ENCODE data around the gene RAP1GAP.
"Not testable (repeated sequence)": the region's sequence is repeated elsewhere in the genome, so short reads cannot be mapped to it uniquely, and the experiment has no call there.

RAP1GAP gene

GRCh38 chr1:21680381-21680780, 11.2 kb upstream of the RAP1GAP start:
- no peak for DNase-seq (ENCODE audit: low read depth)
- TF ChIP-seq, protein P1, sequence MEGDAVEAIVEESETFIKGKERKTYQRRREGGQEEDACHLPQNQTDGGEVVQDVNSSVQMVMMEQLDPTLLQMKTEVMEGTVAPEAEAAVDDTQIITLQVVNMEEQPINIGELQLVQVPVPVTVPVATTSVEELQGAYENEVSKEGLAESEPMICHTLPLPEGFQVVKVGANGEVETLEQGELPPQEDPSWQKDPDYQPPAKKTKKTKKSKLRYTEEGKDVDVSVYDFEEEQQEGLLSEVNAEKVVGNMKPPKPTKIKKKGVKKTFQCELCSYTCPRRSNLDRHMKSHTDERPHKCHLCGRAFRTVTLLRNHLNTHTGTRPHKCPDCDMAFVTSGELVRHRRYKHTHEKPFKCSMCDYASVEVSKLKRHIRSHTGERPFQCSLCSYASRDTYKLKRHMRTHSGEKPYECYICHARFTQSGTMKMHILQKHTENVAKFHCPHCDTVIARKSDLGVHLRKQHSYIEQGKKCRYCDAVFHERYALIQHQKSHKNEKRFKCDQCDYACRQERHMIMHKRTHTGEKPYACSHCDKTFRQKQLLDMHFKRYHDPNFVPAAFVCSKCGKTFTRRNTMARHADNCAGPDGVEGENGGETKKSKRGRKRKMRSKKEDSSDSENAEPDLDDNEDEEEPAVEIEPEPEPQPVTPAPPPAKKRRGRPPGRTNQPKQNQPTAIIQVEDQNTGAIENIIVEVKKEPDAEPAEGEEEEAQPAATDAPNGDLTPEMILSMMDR (IDR thresholded peaks at IDR 0.05; ENCODE audit: control insufficient read depth, extremely low read depth, insufficient read depth): no peak
- H3K4me3 ChIP-seq (ENCODE audit: low read depth, low read length): no peak overlapping the region

DNA sequence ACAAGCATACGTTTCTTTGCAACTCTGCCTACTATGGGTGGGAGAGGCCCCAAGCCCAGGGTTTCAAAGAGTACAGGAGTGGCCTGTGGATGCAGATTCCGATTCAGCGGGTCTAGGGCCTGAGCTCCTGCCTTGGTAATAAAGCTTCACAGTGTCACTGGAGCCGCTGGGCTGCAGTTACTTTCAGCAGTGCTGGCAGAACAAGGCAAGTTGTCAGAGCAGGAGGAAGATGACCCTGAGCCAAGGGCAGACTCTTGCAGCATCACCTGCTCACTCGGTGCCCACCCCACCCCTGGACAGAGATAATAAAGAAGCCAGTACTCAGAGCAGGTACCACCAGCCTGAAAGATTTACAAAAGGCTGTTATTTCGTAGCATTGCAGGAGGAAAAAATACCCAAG, 8.0 kb upstream of the RAP1GAP start:
- DNase-seq (ENCODE audit: low read depth): no peak
- TF ChIP-seq, protein P1 (IDR thresholded peaks at IDR 0.05; ENCODE audit: control insufficient read depth, extremely low read depth, insufficient read depth): no peak
- H3K4me3 ChIP-seq (ENCODE audit: low read depth, low read length): no peak overlapping the region

DNA sequence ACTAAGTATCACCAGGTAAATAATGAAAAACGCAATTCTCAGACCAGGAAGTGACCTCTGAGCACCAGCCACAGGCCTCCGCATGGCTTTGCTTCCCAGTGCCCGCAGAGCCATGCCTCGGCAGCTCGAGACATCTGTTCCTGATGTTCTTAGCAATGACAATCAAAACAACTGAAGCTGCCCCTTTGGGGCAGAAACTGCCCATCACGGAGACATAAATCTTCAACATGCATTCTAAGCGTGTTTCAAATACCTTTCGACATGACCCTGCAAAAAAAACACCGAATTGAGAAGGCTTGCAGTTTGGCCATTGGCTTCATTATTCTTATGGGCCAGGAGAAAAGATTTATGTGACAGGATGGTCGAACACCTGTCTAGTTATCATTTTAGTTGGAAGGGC, 5.8 kb upstream of the RAP1GAP start:
- TF ChIP-seq, protein P1 (IDR thresholded peaks at IDR 0.05; ENCODE audit: control insufficient read depth, extremely low read depth, insufficient read depth): no peak
- DNase-seq (ENCODE audit: low read depth): no peak
- H3K4me3 ChIP-seq (ENCODE audit: low read depth, low read length): no peak overlapping the region

GRCh38 chr1:21673853-21674252, 4.7 kb upstream of the RAP1GAP start:
- not testable (repeated sequence) for H3K4me3 ChIP-seq (ENCODE audit: low read depth, low read length); DNase-seq (ENCODE audit: low read depth)

- no peak overlapping the region for H3K4me3 ChIP-seq (ENCODE audit: low read depth, low read length)
- DNase-seq (ENCODE audit: low read depth): no peak
- TF ChIP-seq, protein P1 (IDR thresholded peaks at IDR 0.05; ENCODE audit: control insufficient read depth, extremely low read depth, insufficient read depth): no peak
These were observed 4.2 kb upstream of the RAP1GAP start for GRCh38 chr1:21673277-21673780.

DNA sequence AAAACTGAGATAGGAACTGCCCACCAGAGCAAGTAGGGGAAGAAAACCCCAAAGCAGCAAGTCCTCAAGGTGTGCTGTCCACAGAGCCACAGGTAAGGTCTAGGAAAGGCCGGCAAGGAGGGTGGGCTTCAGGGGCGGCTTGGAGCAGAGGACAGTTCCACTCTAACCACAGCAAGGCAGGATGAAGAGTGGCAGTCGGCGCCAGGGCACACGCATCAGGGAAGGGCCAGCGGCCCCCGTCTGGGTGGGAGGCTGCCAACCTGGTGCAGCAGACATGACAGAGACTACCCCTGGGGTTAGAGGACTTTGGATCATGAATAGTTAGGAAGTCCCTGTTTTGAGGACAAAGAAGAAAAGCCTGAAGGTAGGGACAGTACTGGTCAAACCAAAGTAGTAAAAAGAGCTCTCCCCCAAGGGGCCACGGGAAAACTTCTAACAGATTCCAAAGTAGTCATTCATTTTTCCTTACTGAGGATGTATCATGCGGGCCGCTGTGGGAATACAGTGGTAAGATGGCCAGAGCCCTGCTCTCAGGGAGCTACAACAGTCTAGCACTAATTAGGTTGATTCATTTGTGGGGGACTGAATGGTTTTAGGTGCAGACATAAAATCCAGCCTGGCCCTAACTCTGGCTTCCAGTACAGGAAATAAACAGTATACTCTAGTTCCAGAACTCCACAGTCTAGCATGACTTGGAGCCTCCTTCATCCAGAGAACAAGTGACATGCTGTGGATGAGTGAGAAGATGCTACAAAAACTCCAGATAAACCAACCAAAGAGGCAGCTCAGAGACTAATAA, 3.5 kb upstream of the RAP1GAP start:
- no peak overlapping the region for H3K4me3 ChIP-seq (ENCODE audit: low read depth, low read length)
- TF ChIP-seq, protein P1 (IDR thresholded peaks at IDR 0.05; ENCODE audit: control insufficient read depth, extremely low read depth, insufficient read depth): no peak
- DNase-seq (ENCODE audit: low read depth): no peak

DNA sequence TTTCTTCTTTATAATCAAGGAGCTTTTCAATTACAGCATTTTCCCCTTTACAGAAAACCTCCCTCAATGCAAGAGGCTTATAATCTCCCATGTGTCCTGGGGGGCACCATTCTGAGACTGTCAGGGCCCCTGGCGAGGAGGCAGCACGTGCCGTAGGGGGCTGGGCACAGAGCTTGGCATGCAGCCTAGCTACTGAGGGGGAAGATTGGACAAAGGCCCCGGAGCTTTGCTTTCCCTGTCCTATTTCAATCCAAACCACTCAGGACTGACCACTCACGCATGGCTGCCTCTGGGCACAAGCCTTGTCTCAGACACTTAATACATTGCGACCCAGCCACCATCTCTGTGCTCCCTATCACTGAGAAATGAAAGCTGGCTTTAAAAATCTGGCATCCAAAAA, 2.8 kb upstream of the RAP1GAP start:
- no peak overlapping the region for H3K4me3 ChIP-seq (ENCODE audit: low read depth, low read length)
- TF ChIP-seq, protein P1 (IDR thresholded peaks at IDR 0.05; ENCODE audit: control insufficient read depth, extremely low read depth, insufficient read depth): no peak
- DNase-seq (ENCODE audit: low read depth): no peak
